Stimulated activated naive CD4-positive, alpha-beta T cell (primary cell): ENCODE results near the gene NFIB.

Experiments used
- DNase-seq, 6 experiments: peaks; one replicate each; lab custom pipeline; 2025; lab: John Stamatoyannopoulos, UW

Gene NFIB

GRCh38 chr9:14242150-14242805 is 71.7 kb downstream of the NFIB start:
- DNase-seq, result no peak

GRCh38 chr9:14240537-14240936 is 73.4 kb downstream of the NFIB start:
- DNase-seq, result no peak

GRCh38 chr9:14238518-14238917 is 75.4 kb downstream of the NFIB start:
- no peak for DNase-seq

- no peak for DNase-seq
Measured at GRCh38 chr9:14238079-14238478, 75.9 kb downstream of the NFIB start.

- no peak for DNase-seq
Measured at GRCh38 chr9:14236591-14236990, 77.3 kb downstream of the NFIB start.

- no peak for DNase-seq
Measured at GRCh38 chr9:14232111-14232510, 81.8 kb downstream of the NFIB start.

GRCh38 chr9:14231196-14231990 is 82.5 kb downstream of the NFIB start:
- no peak for DNase-seq

GRCh38 chr9:14228602-14229001 is 85.3 kb downstream of the NFIB start:
- DNase-seq, result no peak

GRCh38 chr9:14226855-14227532 is 86.9 kb downstream of the NFIB start:
- no peak for DNase-seq

GRCh38 chr9:14223081-14223480 is 90.9 kb downstream of the NFIB start:
- DNase-seq, result no peak

- DNase-seq, result no peak
Measured at GRCh38 chr9:14222149-14222835, 91.6 kb downstream of the NFIB start.

GRCh38 chr9:14221558-14221957 is 92.4 kb downstream of the NFIB start:
- no peak for DNase-seq

- no peak for DNase-seq
Measured at GRCh38 chr9:14221119-14221518, 92.8 kb downstream of the NFIB start.

GRCh38 chr9:14220256-14220655 is 93.7 kb downstream of the NFIB start:
- DNase-seq, result no peak

GRCh38 chr9:14219850-14220249 is 94.1 kb downstream of the NFIB start:
- DNase-seq, result no peak

- no peak for DNase-seq
Measured at GRCh38 chr9:14218253-14218652, 95.7 kb downstream of the NFIB start.

- no peak for DNase-seq
Measured at GRCh38 chr9:14216612-14217194, 97.2 kb downstream of the NFIB start.

- DNase-seq, result no peak
Measured at GRCh38 chr9:14215614-14216013, 98.3 kb downstream of the NFIB start.

- no peak for DNase-seq
Measured at GRCh38 chr9:14214693-14215092, 99.2 kb downstream of the NFIB start.

- no peak for DNase-seq
Measured at GRCh38 chr9:14214065-14214684, 99.8 kb downstream of the NFIB start.

- DNase-seq, result no peak
Measured at GRCh38 chr9:14213504-14213903, 100.4 kb downstream of the NFIB start.
